Cardiac muscle cell (in vitro differentiated cells and primary cell): ENCODE measurements around the gene TERT. TPM values are rescaled to one million over a fixed set of nuclear protein-coding genes. Genes with fewer than 3 reads are reported as not detected.

Experiments used
- DNase-seq, 2 donors: peaks; one replicate each; pipeline versions ENCODE4 v3.0.0 to v3.0.0-alpha.2; 2010 to 2017; ENCODE audit warnings: low read depth in 1 of 2, low spot score in 1 of 2
- H3K27ac ChIP-seq: fragments of 200-600 bp; sonication (generic); 2 replicates; pipeline ENCODE4 v1.5.1; 2016
- H3K27me3 ChIP-seq: fragments of 200-600 bp; sonication (generic); 2 replicates; pipeline ENCODE4 v1.6.0; 2016; ENCODE audit warnings: control low read depth
- H3K36me3 ChIP-seq: fragments of 200-600 bp; sonication (generic); 2 replicates; pipeline ENCODE4 v1.5.1; 2016; ENCODE audit warnings: control low read depth
- H3K4me1 ChIP-seq: fragments of 200-600 bp; sonication (generic); 2 replicates; pipeline ENCODE4 v1.8.1; 2017; ENCODE audit warnings: low read depth, mild to moderate bottlenecking, mixed run types
- H3K4me3 ChIP-seq: fragments of 200-600 bp; sonication (generic); 2 replicates; pipeline ENCODE4 v1.5.1; 2016; ENCODE audit warnings: mild to moderate bottlenecking
- H3K9me3 ChIP-seq: fragments of 200-600 bp; sonication (generic); 2 replicates; pipeline ENCODE4 v1.5.1; 2017; ENCODE audit warnings: low read depth, mild to moderate bottlenecking, control low read depth
- polyA plus RNA-seq: library from polyadenylated mRNA; unstranded; fragments of >200 nt; fragmentation: Nextera tagmentation; extraction: Ambion mirVana; gene quantifications from 2 replicates; pipeline ENCODE4 v1.2.1, GENCODE V29; 2016
- total RNA-seq: library from RNA; depleted of rRNA; stranded (reverse); fragments of >200 nt; gene quantifications from 2 replicates; pipeline ENCODE4 v1.2.3, GENCODE V29; 2016
- TF ChIP-seq, protein P1 (sequence below): IDR thresholded peaks from 2 replicates; pipeline ENCODE4 v1.5.1; 2012; ENCODE audit warnings: low read depth, mild to moderate bottlenecking, low read length

Gene TERT
- total and polyA plus RNA-seq, 2 experiments from 2014 or later, result 0.30 TPM; not detected in 1

DNA sequence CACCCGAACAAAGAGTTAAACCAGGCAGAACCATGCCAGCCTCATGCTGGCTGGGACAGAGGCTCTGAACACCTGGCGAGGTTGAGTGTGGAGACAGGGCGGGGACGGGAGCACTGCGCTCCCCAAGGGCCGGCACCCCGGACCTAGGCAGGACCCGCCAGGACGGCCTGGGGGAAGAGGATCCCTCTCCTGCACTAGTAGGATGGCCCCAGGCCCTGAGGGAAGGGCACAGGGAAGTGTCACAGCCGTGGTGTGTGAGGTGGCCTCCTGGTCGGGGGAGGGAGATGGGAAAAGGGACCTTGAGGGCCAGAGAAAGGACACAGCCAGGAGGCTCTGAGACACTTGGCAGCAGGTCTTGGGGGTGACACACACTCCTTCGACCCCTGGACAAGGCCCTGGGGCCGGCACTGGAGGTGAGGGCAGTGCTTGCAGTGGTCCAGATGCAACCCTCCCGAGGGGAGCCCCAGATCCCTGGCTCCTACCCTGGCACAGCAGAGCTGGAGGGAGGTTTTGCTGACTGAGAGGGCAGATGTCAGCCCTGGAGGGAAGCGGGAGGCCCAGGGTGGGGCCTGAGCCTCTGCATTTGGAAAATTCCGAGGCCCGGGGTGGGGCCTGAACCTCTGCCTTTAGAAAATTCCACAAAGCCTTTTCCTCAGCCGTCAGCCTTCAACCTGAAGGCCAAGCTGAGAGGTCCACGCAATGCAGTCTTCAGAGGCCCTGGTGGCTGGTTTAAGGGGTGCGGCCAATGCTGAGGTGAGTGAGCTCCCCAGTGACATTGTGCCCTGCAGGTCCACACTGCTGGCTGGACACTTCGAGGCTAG, 24.8 kb upstream of the TERT start:
- Histone ChIP-seq H3K27ac (no peak overlapping the region), H3K4me1 (no peaks in the 10 kb centered on the region), H3K9me3 (no peaks in the 10 kb centered on the region), H3K27me3 (no peaks in the 10 kb centered on the region), H3K36me3 (peaks cover 31% of the 10 kb centered on the region), H3K4me3 (no peak overlapping the region)
- DNase-seq, result no peak
- TF ChIP-seq, protein P1, sequence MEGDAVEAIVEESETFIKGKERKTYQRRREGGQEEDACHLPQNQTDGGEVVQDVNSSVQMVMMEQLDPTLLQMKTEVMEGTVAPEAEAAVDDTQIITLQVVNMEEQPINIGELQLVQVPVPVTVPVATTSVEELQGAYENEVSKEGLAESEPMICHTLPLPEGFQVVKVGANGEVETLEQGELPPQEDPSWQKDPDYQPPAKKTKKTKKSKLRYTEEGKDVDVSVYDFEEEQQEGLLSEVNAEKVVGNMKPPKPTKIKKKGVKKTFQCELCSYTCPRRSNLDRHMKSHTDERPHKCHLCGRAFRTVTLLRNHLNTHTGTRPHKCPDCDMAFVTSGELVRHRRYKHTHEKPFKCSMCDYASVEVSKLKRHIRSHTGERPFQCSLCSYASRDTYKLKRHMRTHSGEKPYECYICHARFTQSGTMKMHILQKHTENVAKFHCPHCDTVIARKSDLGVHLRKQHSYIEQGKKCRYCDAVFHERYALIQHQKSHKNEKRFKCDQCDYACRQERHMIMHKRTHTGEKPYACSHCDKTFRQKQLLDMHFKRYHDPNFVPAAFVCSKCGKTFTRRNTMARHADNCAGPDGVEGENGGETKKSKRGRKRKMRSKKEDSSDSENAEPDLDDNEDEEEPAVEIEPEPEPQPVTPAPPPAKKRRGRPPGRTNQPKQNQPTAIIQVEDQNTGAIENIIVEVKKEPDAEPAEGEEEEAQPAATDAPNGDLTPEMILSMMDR, result no peak

DNA sequence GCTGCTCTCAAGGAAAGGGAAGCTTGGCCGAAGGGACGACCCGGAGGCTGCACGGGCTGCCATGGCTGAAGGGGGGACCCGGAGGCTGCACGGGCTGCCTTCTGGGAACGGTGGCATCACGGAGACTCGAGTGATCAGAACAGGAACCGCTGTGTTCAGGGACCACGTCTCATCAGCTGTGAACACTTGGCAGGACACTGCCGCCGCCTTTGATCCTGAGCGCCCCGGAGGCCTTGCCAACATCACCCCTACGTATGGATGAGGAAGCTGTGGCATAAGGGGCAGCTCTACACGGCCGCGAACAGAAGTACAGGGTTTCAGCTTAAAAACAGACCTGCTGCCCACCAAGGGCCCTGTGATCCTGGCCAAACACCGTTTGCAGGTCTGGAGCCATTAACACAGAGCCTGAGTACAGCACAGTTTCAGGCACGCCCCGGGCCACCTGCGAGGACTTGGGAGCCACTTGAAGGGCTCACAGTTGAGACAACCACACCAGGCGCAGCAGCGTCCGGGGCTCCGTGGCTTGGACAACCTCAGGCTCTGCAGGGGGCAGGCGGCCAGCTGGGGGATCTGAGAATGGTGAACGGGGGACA, 23.9 kb upstream of the TERT start:
- Histone ChIP-seq H3K27me3 (no peaks in the 10 kb centered on the region), H3K9me3 (no peaks in the 10 kb centered on the region), H3K4me3 (no peak overlapping the region), H3K36me3 (peaks cover 29% of the 10 kb centered on the region), H3K27ac (no peak overlapping the region), H3K4me1 (no peaks in the 10 kb centered on the region)
- TF ChIP-seq, protein P1, result no peak
- DNase-seq, result no peak

DNA sequence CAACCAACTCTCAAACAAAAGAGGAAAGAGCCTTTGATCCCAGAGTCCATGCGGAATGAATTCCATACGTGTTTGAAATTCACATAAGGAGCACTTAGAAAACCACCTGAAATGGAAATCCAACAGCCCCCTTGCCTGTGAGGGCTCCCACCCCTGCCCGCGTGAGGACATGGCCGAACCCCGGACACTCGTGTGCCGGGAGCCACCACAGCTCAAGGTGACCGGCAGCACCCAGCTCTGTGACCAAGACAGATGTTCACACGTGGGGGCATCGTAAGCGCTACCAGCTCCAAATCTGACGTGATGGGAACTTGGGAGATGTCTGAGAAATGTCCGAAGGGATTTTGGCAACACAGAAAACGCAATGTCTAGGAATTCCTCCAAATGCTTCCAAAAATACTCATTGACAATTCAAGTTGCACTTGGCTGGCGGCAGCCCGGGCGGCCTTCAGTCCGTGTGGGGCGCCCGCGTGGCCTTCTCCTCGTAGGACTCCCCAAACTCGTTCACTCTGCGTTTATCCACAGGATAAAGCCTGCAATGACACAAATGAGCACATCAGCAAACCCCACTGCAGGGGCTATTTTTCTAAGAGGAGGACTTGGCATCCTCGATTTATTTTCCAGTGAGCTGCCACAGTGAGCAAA, 23.2 kb upstream of the TERT start:
- no peak for DNase-seq
- no peaks in the 10 kb centered on the region for H3K4me1 ChIP-seq
- H3K4me3 ChIP-seq, result no peak overlapping the region
- TF ChIP-seq, protein P1, result no peak
- peaks cover 29% of the 10 kb centered on the region for H3K36me3 ChIP-seq
- no peaks in the 10 kb centered on the region for H3K9me3 ChIP-seq
- no peaks in the 10 kb centered on the region for H3K27me3 ChIP-seq
- no peak overlapping the region for H3K27ac ChIP-seq

DNA sequence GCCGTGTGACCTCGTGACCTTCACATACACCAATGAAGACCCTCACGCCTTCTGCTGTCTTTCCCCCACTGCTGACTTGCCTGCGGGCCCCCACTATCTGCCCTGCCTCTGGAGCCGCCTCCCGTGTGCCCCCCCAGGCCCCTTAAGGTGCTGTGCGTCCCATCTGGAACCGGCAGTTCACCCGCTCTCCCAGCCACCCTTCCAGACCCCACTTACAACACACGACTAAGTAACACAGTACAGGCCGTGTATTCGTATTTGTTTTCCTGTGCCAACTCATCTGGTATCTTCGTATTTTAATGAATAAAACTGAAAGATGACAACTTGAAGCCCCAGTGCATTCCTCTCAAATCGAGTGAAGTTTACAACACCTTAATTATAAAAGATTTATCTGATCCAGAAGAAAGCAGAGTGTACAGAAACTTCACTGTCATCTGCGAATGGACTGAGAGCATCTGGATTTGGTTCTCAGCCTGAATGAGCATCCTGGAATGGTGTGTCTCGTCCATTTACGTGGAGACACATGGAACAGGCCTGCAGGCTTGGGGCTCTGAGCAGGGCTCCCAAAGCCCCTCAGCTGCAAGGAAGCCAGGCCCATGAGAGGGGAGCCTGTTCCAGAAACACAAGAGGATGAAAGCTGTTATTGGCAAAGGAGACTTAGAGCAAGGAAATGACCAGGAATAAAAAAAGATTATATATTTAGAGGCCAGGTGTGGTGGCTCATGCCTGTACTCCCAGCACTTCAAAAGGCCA, 21.9 kb upstream of the TERT start:
- no peaks in the 10 kb centered on the region for H3K9me3 ChIP-seq
- TF ChIP-seq, protein P1, result no peak
- H3K36me3 ChIP-seq, result peaks cover 26% of the 10 kb centered on the region
- no peak for DNase-seq
- no peaks in the 10 kb centered on the region for H3K4me1 ChIP-seq
- H3K27ac ChIP-seq, result no peak overlapping the region
- H3K4me3 ChIP-seq, result no peak overlapping the region
- H3K27me3 ChIP-seq, result no peaks in the 10 kb centered on the region
